GM18867 (cell line): ENCODE results near the gene FANK1.
"Not testable (repeated sequence)": the region's sequence is repeated elsewhere in the genome, so short reads cannot be mapped to it uniquely, and the experiment has no call there.

Experiments used
- ATAC-seq: cut with Tn5 transposase; IDR thresholded peaks from one replicate; pipeline ENCODE4 v1.9.1; 2021; ENCODE audit warnings: mild to moderate bottlenecking, moderate library complexity; ENCODE audit not compliant: unreplicated experiment

FANK1 gene

GRCh38 chr10:125927265-125927664, 30.9 kb downstream of the FANK1 start:
- ATAC-seq, result not testable (repeated sequence)

GRCh38 chr10:125928928-125929585, 32.7 kb downstream of the FANK1 start:
- no peak for ATAC-seq

- no peak for ATAC-seq
Measured at GRCh38 chr10:125929618-125930017, 33.3 kb downstream of the FANK1 start.

GRCh38 chr10:125933693-125934092, 37.3 kb downstream of the FANK1 start:
- ATAC-seq, result no peak

GRCh38 chr10:125936331-125936730, 40.0 kb downstream of the FANK1 start:
- no peak for ATAC-seq

- no peak for ATAC-seq
Measured at GRCh38 chr10:125940515-125940914, 44.2 kb downstream of the FANK1 start.

- ATAC-seq, result no peak
Measured at GRCh38 chr10:125951290-125951689, 54.9 kb downstream of the FANK1 start.

- ATAC-seq, result no peak
Measured at GRCh38 chr10:125953778-125954385, 57.5 kb downstream of the FANK1 start.

- no peak for ATAC-seq
Measured at GRCh38 chr10:125955766-125956165, 59.4 kb downstream of the FANK1 start.

GRCh38 chr10:125961743-125962142, 65.4 kb downstream of the FANK1 start:
- ATAC-seq, result no peak

GRCh38 chr10:125962200-125962599, 65.8 kb downstream of the FANK1 start:
- no peak for ATAC-seq

GRCh38 chr10:125964558-125964957, 68.2 kb downstream of the FANK1 start:
- no peak for ATAC-seq

GRCh38 chr10:125967533-125967932, 71.2 kb downstream of the FANK1 start:
- no peak for ATAC-seq

- ATAC-seq, result not testable (repeated sequence)
Measured at GRCh38 chr10:125970077-125970630, 73.8 kb downstream of the FANK1 start.

- no peak for ATAC-seq
Measured at GRCh38 chr10:125976960-125977605, 80.7 kb downstream of the FANK1 start.

GRCh38 chr10:125979976-125980375, 83.6 kb downstream of the FANK1 start:
- ATAC-seq, result no peak

- no peak for ATAC-seq
Measured at GRCh38 chr10:125980521-125981035, 84.2 kb downstream of the FANK1 start.

GRCh38 chr10:125982260-125982948, 86.0 kb downstream of the FANK1 start:
- ATAC-seq, result peak; percentile 81

- ATAC-seq, result no peak
Measured at GRCh38 chr10:125983161-125983560, 86.8 kb downstream of the FANK1 start.

- no peak for ATAC-seq
Measured at GRCh38 chr10:125983656-125984055, 87.3 kb downstream of the FANK1 start.

- ATAC-seq, result no peak
Measured at GRCh38 chr10:125984346-125984745, 88.0 kb downstream of the FANK1 start.
